ENCODE data around the gene CHST15.

DNA sequence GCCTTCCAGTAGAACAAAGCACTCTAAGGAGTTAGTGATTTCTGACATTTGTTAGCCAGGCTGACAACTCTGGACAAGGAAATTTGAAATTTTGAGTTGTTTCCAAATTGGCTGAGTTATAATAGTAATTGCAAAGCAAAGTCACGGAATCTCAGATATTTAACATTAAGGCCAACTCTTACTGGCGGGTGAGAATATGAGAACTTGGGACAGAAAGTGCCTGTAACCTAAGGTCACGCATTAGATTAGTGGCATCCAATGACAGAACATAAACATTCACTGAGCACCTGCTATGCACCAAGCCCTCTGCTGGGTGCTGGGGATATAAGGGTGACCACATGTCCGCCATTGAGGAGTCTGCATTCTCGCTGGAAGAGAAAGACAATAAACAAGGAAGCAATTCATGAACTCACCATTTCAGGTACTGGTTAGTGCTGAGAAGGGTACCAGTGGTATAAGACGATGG is 45.5 kb upstream of the CHST15 start:
- TF ChIP-seq GABPA (IDR thresholded peaks at IDR 0.05; ENCODE audit: low read depth, low read length) (no peak), GABPA (CRISPR knock-in tag; IDR thresholded peaks at IDR 0.05; ENCODE audit: low read depth) (no peak), TGIF2 (CRISPR knock-in tag; IDR thresholded peaks at IDR 0.05) (no peak), MAFF (IDR thresholded peaks at IDR 0.05; ENCODE audit: low read depth, low read length) (no peak), KDM5A (IDR thresholded peaks at IDR 0.05; ENCODE audit: borderline replicate concordance, low read length) (no peak), POLR2AphosphoS5 (IDR thresholded peaks at IDR 0.05; ENCODE audit: low read depth, low read length) (no peak), ZNF224 (CRISPR knock-in tag; IDR thresholded peaks at IDR 0.05) (no peak), ZBTB8A (CRISPR knock-in tag; IDR thresholded peaks at IDR 0.05; ENCODE audit: borderline replicate concordance, low read depth) (no peak), ZNF264 (CRISPR knock-in tag; IDR thresholded peaks at IDR 0.05) (no peak), CREB1 (IDR thresholded peaks at IDR 0.05) (no peak), CREB1 (CRISPR knock-in tag; IDR thresholded peaks at IDR 0.05) (no peak), HOXD1 (CRISPR knock-in tag; IDR thresholded peaks at IDR 0.05) (no peak), ZNF672 (CRISPR knock-in tag; IDR thresholded peaks at IDR 0.05) (no peak), HMG20B (CRISPR knock-in tag; conservative IDR thresholded peaks at IDR 0.05) (no peak)
- TF ChIP-seq, protein P1, sequence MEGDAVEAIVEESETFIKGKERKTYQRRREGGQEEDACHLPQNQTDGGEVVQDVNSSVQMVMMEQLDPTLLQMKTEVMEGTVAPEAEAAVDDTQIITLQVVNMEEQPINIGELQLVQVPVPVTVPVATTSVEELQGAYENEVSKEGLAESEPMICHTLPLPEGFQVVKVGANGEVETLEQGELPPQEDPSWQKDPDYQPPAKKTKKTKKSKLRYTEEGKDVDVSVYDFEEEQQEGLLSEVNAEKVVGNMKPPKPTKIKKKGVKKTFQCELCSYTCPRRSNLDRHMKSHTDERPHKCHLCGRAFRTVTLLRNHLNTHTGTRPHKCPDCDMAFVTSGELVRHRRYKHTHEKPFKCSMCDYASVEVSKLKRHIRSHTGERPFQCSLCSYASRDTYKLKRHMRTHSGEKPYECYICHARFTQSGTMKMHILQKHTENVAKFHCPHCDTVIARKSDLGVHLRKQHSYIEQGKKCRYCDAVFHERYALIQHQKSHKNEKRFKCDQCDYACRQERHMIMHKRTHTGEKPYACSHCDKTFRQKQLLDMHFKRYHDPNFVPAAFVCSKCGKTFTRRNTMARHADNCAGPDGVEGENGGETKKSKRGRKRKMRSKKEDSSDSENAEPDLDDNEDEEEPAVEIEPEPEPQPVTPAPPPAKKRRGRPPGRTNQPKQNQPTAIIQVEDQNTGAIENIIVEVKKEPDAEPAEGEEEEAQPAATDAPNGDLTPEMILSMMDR (CRISPR knock-in tag; IDR thresholded peaks at IDR 0.05), result no peak
- TF ChIP-seq, protein P2, sequence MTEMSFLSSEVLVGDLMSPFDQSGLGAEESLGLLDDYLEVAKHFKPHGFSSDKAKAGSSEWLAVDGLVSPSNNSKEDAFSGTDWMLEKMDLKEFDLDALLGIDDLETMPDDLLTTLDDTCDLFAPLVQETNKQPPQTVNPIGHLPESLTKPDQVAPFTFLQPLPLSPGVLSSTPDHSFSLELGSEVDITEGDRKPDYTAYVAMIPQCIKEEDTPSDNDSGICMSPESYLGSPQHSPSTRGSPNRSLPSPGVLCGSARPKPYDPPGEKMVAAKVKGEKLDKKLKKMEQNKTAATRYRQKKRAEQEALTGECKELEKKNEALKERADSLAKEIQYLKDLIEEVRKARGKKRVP (CRISPR knock-in tag; IDR thresholded peaks at IDR 0.05), result no peak

Measured in HepG2 (cell line).